A549 (cell line): ENCODE results near the gene GRPR. TPM values are rescaled to one million over a fixed set of nuclear protein-coding genes. Genes with fewer than 3 reads are reported as not detected.

Experiments
- ATAC-seq, 2 experiments: fragments of 200-7000 bp in 1 of 2; fragments of >200 bp in 1 of 2; cut with Nextera tagmentation in 1 of 2; cut with Tn5 transposase in 1 of 2; 3 replicates each; pipeline versions ENCODE4 v1.8.0 to v1.9.1; 2018 to 2020; ENCODE audit warnings: mild to moderate bottlenecking in 1 of 2, moderate library complexity in 1 of 2
- CTCF ChIA-PET: fragments of 300-600 bp; sonication (Branson Sonifier 250); formaldehyde crosslinking; extraction: SDS; loops from one replicate; lab custom pipeline; 2021; ENCODE audit warnings: antibody characterized with exemption, inconsistent platforms; lab: Yijun Ruan, JAX
- POLR2A ChIA-PET: fragments of 350-600 bp; formaldehyde crosslinking; extraction: SDS; loops from one replicate; lab custom pipeline; 2021; ENCODE audit warnings: antibody characterized with exemption, inconsistent platforms; lab: Yijun Ruan, JAX
- DNase-seq, 2 experiments: peaks; one replicate each; pipeline versions ENCODE4 v3.0.0 to v3.0.0-alpha.2; 2011 to 2016; ENCODE audit warnings: low read depth in 1 of 2, low spot score in 1 of 2
- FAIRE-seq: peaks from 2 replicates; lab custom pipeline; 2011; peaks lifted over from hg19 to GRCh38; lab: Jason Lieb, UNC
- H3K27ac ChIP-seq, 2 experiments: fragments of >200 bp; sonication (Bioruptor Twin); formaldehyde crosslinking; 3 replicates each; pipeline ENCODE4 v1.5.1; 2016 to 2017
- H3K4me1 ChIP-seq: fragments of >200 bp; sonication (Bioruptor Twin); formaldehyde crosslinking; 3 replicates; pipeline ENCODE4 v1.6.1; 2016
- H3K4me2 ChIP-seq: fragments of >200 bp; sonication (Bioruptor Twin); formaldehyde crosslinking; 3 replicates; pipeline ENCODE4 v1.6.1; 2016
- H3K4me3 ChIP-seq: fragments of >200 bp; sonication (Bioruptor Twin); formaldehyde crosslinking; 3 replicates; pipeline ENCODE4 v1.5.1; 2016
- H3K9me3 ChIP-seq: fragments of >200 bp; sonication (Bioruptor Twin); formaldehyde crosslinking; 3 replicates; pipeline ENCODE4 v1.6.1; 2016
- BHLHE40 ChIP-seq: IDR thresholded peaks from 2 replicates; pipeline ENCODE4 v1.6.1; 2012; ENCODE audit warnings: low read depth, low read length, inconsistent platforms
- CHD2 ChIP-seq: fragments of 150-350 bp; IDR thresholded peaks from 2 replicates; pipeline ENCODE4 v1.6.1; 2014; ENCODE audit warnings: low read length; ENCODE audit not compliant: partially characterized antibody
- EHF ChIP-seq: fragments of 250-450 bp; sonication (Bioruptor Pico); IDR thresholded peaks from 2 replicates; pipeline ENCODE4 v1.5.0; 2020; ENCODE audit warnings: mild to moderate bottlenecking
- EHMT2 ChIP-seq: fragments of 200-600 bp; sonication (generic); IDR thresholded peaks from 2 replicates; pipeline ENCODE4 v1.6.1; 2016; ENCODE audit warnings: antibody characterized with exemption, low read depth, mild to moderate bottlenecking, moderate library complexity
- ESRRA ChIP-seq: fragments of 150-350 bp; IDR thresholded peaks from 2 replicates; pipeline ENCODE4 v1.6.1; 2014; ENCODE audit warnings: mild to moderate bottlenecking, low read length, borderline replicate concordance
- FOSB ChIP-seq: fragments of 250-450 bp; sonication (Bioruptor Pico); IDR thresholded peaks from 2 replicates; pipeline ENCODE4 v1.5.0; 2020; ENCODE audit warnings: mild to moderate bottlenecking, moderate library complexity
- FOXS1 ChIP-seq: fragments of 250-450 bp; sonication (Bioruptor Pico); IDR thresholded peaks from 2 replicates; pipeline ENCODE4 v1.5.0; 2020; ENCODE audit warnings: mild to moderate bottlenecking, moderate library complexity
- GATA3 ChIP-seq: IDR thresholded peaks from 2 replicates; pipeline ENCODE4 v1.6.1; 2012; ENCODE audit warnings: borderline replicate concordance
- KDM1A ChIP-seq: fragments of 200-600 bp; sonication (generic); IDR thresholded peaks from 2 replicates; pipeline ENCODE4 v1.6.1; 2016; ENCODE audit warnings: low read depth, mild to moderate bottlenecking
- MAFK ChIP-seq: fragments of 450-650 bp; IDR thresholded peaks from 2 replicates; pipeline ENCODE4 v1.6.1; 2014; ENCODE audit not compliant: partially characterized antibody
- NFE2L2 ChIP-seq: fragments of 150-350 bp; conservative IDR thresholded peaks from 2 replicates; pipeline ENCODE4 v1.6.1; 2014; ENCODE audit warnings: low read length
- NR3C1 ChIP-seq: fragments of >200 bp; sonication (Bioruptor Twin); formaldehyde crosslinking; IDR thresholded peaks from 3 replicates; pipeline ENCODE4 v1.6.1; 2017
- RAD21 ChIP-seq, 2 experiments: fragments of >200 bp in 1 of 2; sonication (Bioruptor Twin) in 1 of 2; formaldehyde crosslinking in 1 of 2; IDR thresholded peaks in 1 of 2; conservative IDR thresholded peaks in 1 of 2; 2 replicates in 1 of 2; 3 replicates in 1 of 2; pipeline ENCODE4 v1.6.1; 2012 to 2018; ENCODE audit warnings: inconsistent platforms in 1 of 2
- RARB ChIP-seq: fragments of 250-450 bp; sonication (Bioruptor Pico); IDR thresholded peaks from 2 replicates; pipeline ENCODE4 v1.8.0; 2021; ENCODE audit warnings: mild to moderate bottlenecking, moderate library complexity
- SREBF2 ChIP-seq: fragments of 450-650 bp; IDR thresholded peaks from 2 replicates; pipeline ENCODE4 v1.6.1; 2014; ENCODE audit warnings: mild to moderate bottlenecking, moderate library complexity
- ZFP36 ChIP-seq: fragments of 450-650 bp; IDR thresholded peaks from 2 replicates; pipeline ENCODE4 v1.6.1; 2014; ENCODE audit warnings: borderline replicate concordance; ENCODE audit not compliant: partially characterized antibody
- ZNF302 ChIP-seq: fragments of 250-450 bp; sonication (Bioruptor Pico); IDR thresholded peaks from 2 replicates; pipeline ENCODE4 v1.9.0; 2021; ENCODE audit warnings: inconsistent platforms, mild to moderate bottlenecking, moderate library complexity
- WGBS: methylation state at CpG from one replicate; pipeline ENCODE4 v1.1.6; 2017; ENCODE audit errors: missing lambda C conversion rate; 5-methylcytosine and 5-hydroxymethylcytosine counted together
- polyA plus RNA-seq, 4 experiments: library from polyadenylated mRNA; depleted of rRNA in 3 of 4; stranded (reverse); fragments of >200 nt; fragmentation: RNase III in 1 of 4; extraction: RNeasy Plus Mini Kit Qiagen cat#74134 plus additional on column Dnase treatment in 1 of 4; gene quantifications; 2 replicates in 3 of 4; 3 replicates in 1 of 4; pipeline ENCODE4 v1.2.3, GENCODE V29; 2011 to 2017
- TF ChIP-seq, protein P1 (sequence below): fragments of >200 bp; sonication (Bioruptor Twin); formaldehyde crosslinking; IDR thresholded peaks from 3 replicates; pipeline ENCODE4 v1.5.1; 2016
- TF ChIP-seq, protein P2 (sequence below): fragments of 250-450 bp; sonication (Bioruptor Pico); IDR thresholded peaks from 2 replicates; pipeline ENCODE4 v1.5.0; 2020; ENCODE audit warnings: low read depth, mild to moderate bottlenecking, moderate library complexity
- TF ChIP-seq, protein P3 (sequence below): IDR thresholded peaks from 2 replicates; pipeline ENCODE4 v1.6.1; 2012
- TF ChIP-seq, protein P4 (sequence below): fragments of 150-350 bp; IDR thresholded peaks from 2 replicates; pipeline ENCODE4 v1.6.1; 2014; ENCODE audit warnings: low read depth, mild to moderate bottlenecking, low read length

GRPR gene
- polyA plus RNA-seq, 2 of the 4 experiments (the other 2 are of a cell fraction): 0.04 to 0.06 TPM

DNA sequence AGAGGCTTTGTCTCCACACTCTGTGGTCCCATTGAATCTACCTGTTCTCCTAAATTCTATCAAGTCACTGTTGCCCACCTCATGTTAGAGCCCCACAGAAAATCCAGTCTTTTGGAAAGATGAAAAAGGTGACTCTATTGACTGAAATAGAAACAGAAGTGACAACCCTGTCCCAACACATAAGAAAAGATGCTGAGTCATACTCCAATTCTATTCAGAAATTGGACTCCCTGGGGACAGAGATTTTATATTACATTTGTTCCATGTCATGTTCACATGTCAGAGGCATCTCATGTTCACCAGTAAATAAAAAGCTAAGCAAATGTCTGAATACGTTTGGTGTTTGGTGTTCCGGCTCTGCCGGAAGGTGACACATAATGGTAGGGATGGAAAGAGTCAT lies 2.9 kb upstream of the GRPR start:
- no peak for TF ChIP-seq GATA3
- TF ChIP-seq MAFK: peak; percentile 71
- TF ChIP-seq CHD2: no peak
- peak; percentile 78 for TF ChIP-seq NFE2L2
- no peak overlapping the region for H3K4me2 ChIP-seq
- POLR2A ChIA-PET: no interaction called here
- H3K4me1 ChIP-seq: no peaks in the 10 kb centered on the region
- DNase-seq (no peak), ATAC-seq (no peak), FAIRE-seq (no peak)
- WGBS: 94% methylated on average over 3 of the region's 3 CpGs
- no peak overlapping the region for H3K27ac ChIP-seq
- H3K4me3 ChIP-seq: no peak overlapping the region
- no peaks in the 10 kb centered on the region for H3K9me3 ChIP-seq
- CTCF ChIA-PET: interaction anchor here (0.6 to 1.1 kb wide), 3 partner anchors 91 to 437 kb away, joined by 3 read pairs; no protein-coding TSS in a partner anchor

DNA sequence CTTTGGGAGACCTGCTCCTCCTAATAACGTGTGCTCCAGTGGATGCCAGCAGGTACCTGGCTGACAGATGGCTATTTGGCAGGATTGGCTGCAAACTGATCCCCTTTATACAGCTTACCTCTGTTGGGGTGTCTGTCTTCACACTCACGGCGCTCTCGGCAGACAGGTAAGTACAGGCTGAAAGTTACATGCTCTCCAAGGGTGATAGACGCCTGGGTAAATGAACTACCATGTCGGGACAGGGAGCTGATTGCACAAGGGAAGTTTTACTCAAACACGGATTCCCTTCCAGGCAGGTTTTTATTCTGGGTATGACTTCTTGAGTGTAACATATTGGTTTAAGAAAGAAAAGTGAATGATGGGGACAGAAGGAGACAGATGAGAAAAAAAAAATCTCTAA lies 836 bp downstream of the GRPR start:
- TF ChIP-seq GATA3 (no peak), EHF (no peak), ZFP36 (no peak), BHLHE40 (no peak), FOSB (CRISPR knock-in tag) (no peak), KDM1A (no peak), NR3C1 (no peak), RAD21 (conservative IDR thresholded peaks at IDR 0.05 in 1 of 2, IDR thresholded peaks at IDR 0.05 in 1 of 2) (no peak), SREBF2 (no peak), ESRRA (no peak)
- TF ChIP-seq, protein P1, sequence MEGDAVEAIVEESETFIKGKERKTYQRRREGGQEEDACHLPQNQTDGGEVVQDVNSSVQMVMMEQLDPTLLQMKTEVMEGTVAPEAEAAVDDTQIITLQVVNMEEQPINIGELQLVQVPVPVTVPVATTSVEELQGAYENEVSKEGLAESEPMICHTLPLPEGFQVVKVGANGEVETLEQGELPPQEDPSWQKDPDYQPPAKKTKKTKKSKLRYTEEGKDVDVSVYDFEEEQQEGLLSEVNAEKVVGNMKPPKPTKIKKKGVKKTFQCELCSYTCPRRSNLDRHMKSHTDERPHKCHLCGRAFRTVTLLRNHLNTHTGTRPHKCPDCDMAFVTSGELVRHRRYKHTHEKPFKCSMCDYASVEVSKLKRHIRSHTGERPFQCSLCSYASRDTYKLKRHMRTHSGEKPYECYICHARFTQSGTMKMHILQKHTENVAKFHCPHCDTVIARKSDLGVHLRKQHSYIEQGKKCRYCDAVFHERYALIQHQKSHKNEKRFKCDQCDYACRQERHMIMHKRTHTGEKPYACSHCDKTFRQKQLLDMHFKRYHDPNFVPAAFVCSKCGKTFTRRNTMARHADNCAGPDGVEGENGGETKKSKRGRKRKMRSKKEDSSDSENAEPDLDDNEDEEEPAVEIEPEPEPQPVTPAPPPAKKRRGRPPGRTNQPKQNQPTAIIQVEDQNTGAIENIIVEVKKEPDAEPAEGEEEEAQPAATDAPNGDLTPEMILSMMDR: no peak
- TF ChIP-seq, protein P2, sequence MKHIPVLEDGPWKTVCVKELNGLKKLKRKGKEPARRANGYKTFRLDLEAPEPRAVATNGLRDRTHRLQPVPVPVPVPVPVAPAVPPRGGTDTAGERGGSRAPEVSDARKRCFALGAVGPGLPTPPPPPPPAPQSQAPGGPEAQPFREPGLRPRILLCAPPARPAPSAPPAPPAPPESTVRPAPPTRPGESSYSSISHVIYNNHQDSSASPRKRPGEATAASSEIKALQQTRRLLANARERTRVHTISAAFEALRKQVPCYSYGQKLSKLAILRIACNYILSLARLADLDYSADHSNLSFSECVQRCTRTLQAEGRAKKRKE (CRISPR knock-in tag): no peak
- TF ChIP-seq, protein P3, sequence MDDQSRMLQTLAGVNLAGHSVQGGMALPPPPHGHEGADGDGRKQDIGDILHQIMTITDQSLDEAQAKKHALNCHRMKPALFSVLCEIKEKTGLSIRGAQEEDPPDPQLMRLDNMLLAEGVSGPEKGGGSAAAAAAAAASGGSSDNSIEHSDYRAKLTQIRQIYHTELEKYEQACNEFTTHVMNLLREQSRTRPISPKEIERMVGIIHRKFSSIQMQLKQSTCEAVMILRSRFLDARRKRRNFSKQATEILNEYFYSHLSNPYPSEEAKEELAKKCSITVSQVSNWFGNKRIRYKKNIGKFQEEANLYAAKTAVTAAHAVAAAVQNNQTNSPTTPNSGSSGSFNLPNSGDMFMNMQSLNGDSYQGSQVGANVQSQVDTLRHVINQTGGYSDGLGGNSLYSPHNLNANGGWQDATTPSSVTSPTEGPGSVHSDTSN: no peak
- TF ChIP-seq, protein P4, sequence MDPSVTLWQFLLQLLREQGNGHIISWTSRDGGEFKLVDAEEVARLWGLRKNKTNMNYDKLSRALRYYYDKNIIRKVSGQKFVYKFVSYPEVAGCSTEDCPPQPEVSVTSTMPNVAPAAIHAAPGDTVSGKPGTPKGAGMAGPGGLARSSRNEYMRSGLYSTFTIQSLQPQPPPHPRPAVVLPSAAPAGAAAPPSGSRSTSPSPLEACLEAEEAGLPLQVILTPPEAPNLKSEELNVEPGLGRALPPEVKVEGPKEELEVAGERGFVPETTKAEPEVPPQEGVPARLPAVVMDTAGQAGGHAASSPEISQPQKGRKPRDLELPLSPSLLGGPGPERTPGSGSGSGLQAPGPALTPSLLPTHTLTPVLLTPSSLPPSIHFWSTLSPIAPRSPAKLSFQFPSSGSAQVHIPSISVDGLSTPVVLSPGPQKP: no peak
- DNase-seq (no peak), FAIRE-seq (no peak), ATAC-seq (no peak)
- ChIA-PET POLR2A (no interaction called here), CTCF (interaction anchor here (0.7 to 2.5 kb wide), 3 partner anchors 14 to 194 kb away, joined by 3 to 19 read pairs (median 14); no protein-coding TSS in a partner anchor)
- Histone ChIP-seq H3K4me2 (no peak overlapping the region), H3K27ac (no peak overlapping the region), H3K4me3 (no peak overlapping the region), H3K4me1 (no peaks in the 10 kb centered on the region), H3K9me3 (no peaks in the 10 kb centered on the region)
- 94% methylated on average over 7 of the region's 7 CpGs for WGBS

DNA sequence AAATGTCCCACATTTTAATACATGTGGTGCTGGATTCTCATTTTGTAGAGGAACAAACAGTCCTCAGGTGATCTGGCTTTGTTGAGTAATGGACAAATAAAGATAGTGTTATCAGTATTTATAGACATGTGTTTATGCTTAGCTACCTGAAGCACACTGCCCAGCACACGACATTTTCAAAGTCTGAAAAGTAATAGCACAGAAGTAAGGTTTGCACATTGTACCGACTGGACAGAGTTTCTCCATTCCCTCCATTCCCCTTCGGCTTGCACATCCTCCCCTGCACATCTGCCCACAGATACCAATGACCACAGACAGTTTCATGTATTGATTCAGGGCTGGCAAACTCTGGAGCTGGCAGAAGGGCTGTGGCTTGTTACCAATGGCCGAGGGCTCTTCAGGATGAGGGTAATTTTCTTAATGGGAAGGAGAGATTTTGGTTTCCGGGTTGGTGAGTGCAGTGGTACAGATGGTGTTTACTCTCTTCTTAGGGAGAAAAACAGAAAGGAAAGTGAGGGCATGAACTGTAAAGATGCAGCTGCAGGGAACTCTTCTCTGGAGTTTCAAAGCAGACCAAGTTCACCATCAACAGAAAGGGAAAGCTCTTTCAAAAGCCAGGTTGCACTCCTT lies 2.3 kb downstream of the GRPR start:
- ATAC-seq (no peak), FAIRE-seq (peak; percentile 94)
- H3K4me1 ChIP-seq: no peaks in the 10 kb centered on the region
- no peaks in the 10 kb centered on the region for H3K9me3 ChIP-seq
- no peak overlapping the region for H3K4me2 ChIP-seq
- ChIA-PET POLR2A (no interaction called here), CTCF (interaction anchor here (0.6 to 1.1 kb wide), 3 partner anchors 25 to 773 kb away, joined by 3 to 4 read pairs (median 3); no protein-coding TSS in a partner anchor)
- H3K4me3 ChIP-seq: no peak overlapping the region
- TF ChIP-seq MAFK (no peak), ZNF302 (CRISPR knock-in tag) (no peak), NFE2L2 (no peak), EHMT2 (no peak), FOXS1 (CRISPR knock-in tag) (no peak), SREBF2 (no peak), ZFP36 (no peak), EHF (no peak), RARB (CRISPR knock-in tag) (no peak)
- TF ChIP-seq, all 56 proteins: peak for 0
- H3K27ac ChIP-seq: no peak overlapping the region
- 42% methylated on average over 5 of the region's 5 CpGs for WGBS
- no peak for DNase-seq
